NK-92 (cell line): ENCODE measurements around the gene MTHFSD.

Experiments
- DNase-seq: peaks from one replicate; lab custom pipeline; 2025; ENCODE audit not compliant: unreplicated experiment; lab: John Stamatoyannopoulos, UW

The MTHFSD gene

GRCh38 chr16:86584071-86584685, 29.1 kb upstream of the MTHFSD start:
- DNase-seq: no peak

- DNase-seq: no peak
Measured at GRCh38 chr16:86581458-86581857, 26.4 kb upstream of the MTHFSD start.

- no peak for DNase-seq
Measured at GRCh38 chr16:86580791-86581170, 25.7 kb upstream of the MTHFSD start.

- no peak for DNase-seq
Measured at GRCh38 chr16:86580063-86580790, 25.2 kb upstream of the MTHFSD start.

- no peak for DNase-seq
Measured at GRCh38 chr16:86579268-86580062, 24.4 kb upstream of the MTHFSD start.

GRCh38 chr16:86578611-86579267, 23.7 kb upstream of the MTHFSD start:
- DNase-seq: no peak

GRCh38 chr16:86578061-86578599, 23.1 kb upstream of the MTHFSD start, which contains the start of gene FOXL1:
Gene FOXL1, plus strand, starts transcription at chr16:86578549. Its CDS starts 175 bp downstream, at chr16:86578724.
- DNase-seq: no peak

- no peak for DNase-seq
Measured at GRCh38 chr16:86577314-86577971, 22.4 kb upstream of the MTHFSD start.

- DNase-seq: no peak
Measured at GRCh38 chr16:86576591-86577313, 21.7 kb upstream of the MTHFSD start.

GRCh38 chr16:86575754-86576557, 20.9 kb upstream of the MTHFSD start:
- no peak for DNase-seq

- DNase-seq: no peak
Measured at GRCh38 chr16:86575095-86575685, 20.2 kb upstream of the MTHFSD start.

GRCh38 chr16:86574646-86575045, 19.6 kb upstream of the MTHFSD start:
- DNase-seq: no peak

GRCh38 chr16:86573646-86574508, 18.8 kb upstream of the MTHFSD start:
- DNase-seq: no peak

- DNase-seq: no peak
Measured at GRCh38 chr16:86573215-86573614, 18.2 kb upstream of the MTHFSD start.

- DNase-seq: no peak
Measured at GRCh38 chr16:86572606-86573005, 17.6 kb upstream of the MTHFSD start.

GRCh38 chr16:86572041-86572521, 17.0 kb upstream of the MTHFSD start:
- no peak for DNase-seq

- no peak for DNase-seq
Measured at GRCh38 chr16:86571530-86571915, 16.5 kb upstream of the MTHFSD start.
